Stomach (tissue), 9 donors: ENCODE data around the gene ASB16. TPM values are rescaled to one million over a fixed set of nuclear protein-coding genes. Genes with fewer than 3 reads are reported as not detected.

Experiments used
- DNase-seq, 2 donors: peaks; one replicate each; pipeline versions ENCODE4 v3.0.0 to v3.0.0-alpha.2; 2013 to 2019
- H3K27ac ChIP-seq, 5 donors: fragments of 200-600 bp in 4 of 5; sonication (generic) in 4 of 5; one replicate each; pipeline ENCODE4 v1.5.1; 2013 to 2019; ENCODE audit warnings: mild to moderate bottlenecking in 1 of 5, moderate library complexity in 1 of 5
- H3K27me3 ChIP-seq, 3 donors: fragments of 200-600 bp; sonication (generic); one replicate each; pipeline ENCODE4 v1.5.1; 2017 to 2019; ENCODE audit warnings: mixed run types in 1 of 3
- H3K36me3 ChIP-seq, 4 donors: fragments of 200-600 bp; sonication (generic); 1 replicate in 3 of 4; 2 replicates in 1 of 4; pipeline ENCODE4 v1.5.1; 2016 to 2019
- H3K4me1 ChIP-seq, 4 donors: fragments of 200-600 bp; sonication (generic); one replicate each; pipeline ENCODE4 v1.5.1; 2016 to 2019
- H3K4me3 ChIP-seq, 4 donors: fragments of 200-600 bp; sonication (generic) in 3 of 4; one replicate each; pipeline ENCODE4 v1.5.1; 2016 to 2019; ENCODE audit warnings: mild to moderate bottlenecking in 1 of 4
- H3K9me3 ChIP-seq, 4 donors: fragments of 200-600 bp; sonication (generic); one replicate each; pipeline ENCODE4 v1.5.1; 2016 to 2019
- CTCF ChIP-seq, 7 experiments: fragments of 450-650 bp in 4 of 7; fragments of 200-600 bp in 3 of 7; sonication (generic) in 3 of 7; IDR thresholded peaks; one replicate each; pipeline ENCODE4 v1.5.1; 2016 to 2019; ENCODE audit warnings: antibody characterized with exemption in 7 of 7, control low read depth in 2 of 7, mild to moderate bottlenecking in 1 of 7
- EP300 ChIP-seq: sonication (generic); formaldehyde crosslinking; IDR thresholded peaks from one replicate; pipeline ENCODE4 v1.6.1; 2017; ENCODE audit warnings: antibody characterized with exemption
- POLR2A ChIP-seq, 4 donors: fragments of 450-650 bp; IDR thresholded peaks; one replicate each; pipeline ENCODE4 v1.6.1; 2016; ENCODE audit warnings: antibody characterized with exemption in 4 of 4, control low read depth in 2 of 4, mild to moderate bottlenecking in 1 of 4, moderate library complexity in 1 of 4
- POLR2AphosphoS5 ChIP-seq, 3 donors: sonication (generic); formaldehyde crosslinking; IDR thresholded peaks; one replicate each; pipeline ENCODE4 v1.6.1; 2016; ENCODE audit warnings: antibody characterized with exemption in 3 of 3
- WGBS, 5 donors: extraction: QIAGEN DNeasy Blood & Tissue Kit in 3 of 5; methylation state at CpG; one replicate each; pipeline versions ENCODE4 v1.1.5 to v1.1.7; 2013 to 2018; 5-methylcytosine and 5-hydroxymethylcytosine counted together
- intact Hi-C: fragments of 100-400 bp; cut with DNase I; formaldehyde crosslinking; loops from one replicate; pipeline ENCODE4 v1.15.1; 2023; ENCODE audit warnings: low total_unique reads
- polyA plus RNA-seq, 3 donors: library from polyadenylated mRNA; stranded (reverse); fragments of 200-250 nt; gene quantifications; one replicate each; pipeline ENCODE4 v1.2.3, GENCODE V29; 2013
- total RNA-seq, 5 donors: library from RNA; depleted of rRNA; stranded (reverse); fragments of >200 nt; gene quantifications; one replicate each; pipeline versions ENCODE4 v1.1.0 to v1.2.3, GENCODE V29; 2014 to 2016
- donor health status: healthy with polysubstance abuse.
- donor health status: Bipolar disorder and iron deficiency.
- donor health status: healthy.

ASB16 gene
- total and polyA plus RNA-seq, 8 donors, result 0.30 to 0.73 (median 0.31) TPM; not detected in 5

GRCh38 chr17:44167181-44167861, 3.2 kb upstream of the ASB16 start:
- Histone ChIP-seq H3K4me1 (peaks cover 0 to 36% (median 26%) of the 10 kb centered on the region in 4 donors), H3K9me3 (no peaks in the 10 kb centered on the region), H3K27ac (no peak overlapping the region), H3K4me3 (no peak overlapping the region), H3K36me3 (no peaks in the 10 kb centered on the region), H3K27me3 (no peaks in the 10 kb centered on the region)
- WGBS, 5 donors, result 34 to 87% (median 73%) methylated on average over 7 of the region's 7 CpGs
- intact Hi-C loops, result no loop called here
- no peak for DNase-seq
- TF ChIP-seq CTCF (IDR thresholded peaks at IDR 0.05) (no peak), POLR2A (IDR thresholded peaks at IDR 0.05) (no peak), EP300 (no peak), POLR2AphosphoS5 (IDR thresholded peaks at IDR 0.05) (no peak)

- peaks cover 0 to 38% (median 26%) of the 10 kb centered on the region in 4 donors for H3K4me1 ChIP-seq
- no peaks in the 10 kb centered on the region for H3K9me3 ChIP-seq
- peak overlapping the region; percentile 39 to 76 (median 76) for H3K27ac ChIP-seq
- intact Hi-C loops, result no loop called here
- H3K4me3 ChIP-seq, result peak overlapping the region in 2 of 4 donors; percentile 17 to 42
- no peaks in the 10 kb centered on the region for H3K27me3 ChIP-seq
- TF ChIP-seq POLR2A (IDR thresholded peaks at IDR 0.05), result no peak
- TF ChIP-seq EP300, result no peak
- TF ChIP-seq CTCF (IDR thresholded peaks at IDR 0.05), result no peak
- TF ChIP-seq POLR2AphosphoS5 (IDR thresholded peaks at IDR 0.05), result no peak
- no peak for DNase-seq
- 42 to 51% (median 49%) methylated on average over 5 of the region's 5 CpGs for WGBS, 5 donors
- H3K36me3 ChIP-seq, result peaks cover 0 to 8% (median 8%) of the 10 kb centered on the region in 4 donors
Observed at GRCh38 chr17:44170135-44170498, 387 bp upstream of the ASB16 start.

- Histone ChIP-seq H3K9me3 (no peaks in the 10 kb centered on the region), H3K36me3 (peaks cover 9 to 25% (median 22%) of the 10 kb centered on the region in 4 donors), H3K27ac (no peak overlapping the region), H3K4me3 (no peak overlapping the region), H3K27me3 (no peaks in the 10 kb centered on the region), H3K4me1 (peaks cover 0 to 38% (median 26%) of the 10 kb centered on the region in 4 donors)
- WGBS, 5 donors, result 83 to 92% (median 87%) methylated on average over 9 to 17 of the region's 17 CpGs
- intact Hi-C loops, result no loop called here
- DNase-seq, result no peak
- TF ChIP-seq EP300, result no peak
- TF ChIP-seq POLR2A (IDR thresholded peaks at IDR 0.05), result no peak
- TF ChIP-seq POLR2AphosphoS5 (IDR thresholded peaks at IDR 0.05), result no peak
- TF ChIP-seq CTCF (IDR thresholded peaks at IDR 0.05), result no peak
Observed at GRCh38 chr17:44171931-44172455, 1.5 kb downstream of the ASB16 start.

- TF ChIP-seq CTCF (IDR thresholded peaks at IDR 0.05) (no peak), EP300 (no peak), POLR2AphosphoS5 (IDR thresholded peaks at IDR 0.05) (no peak), POLR2A (IDR thresholded peaks at IDR 0.05) (no peak)
- 97 to 100% (median 99%) methylated on average over 2 of the region's 2 CpGs for WGBS, 5 donors
- no peak overlapping the region for H3K27ac ChIP-seq
- intact Hi-C loops, result no loop called here
- H3K9me3 ChIP-seq, result no peaks in the 10 kb centered on the region
- DNase-seq, result no peak
- H3K27me3 ChIP-seq, result no peaks in the 10 kb centered on the region
- no peak overlapping the region for H3K4me3 ChIP-seq
- H3K36me3 ChIP-seq, result peaks cover 12 to 50% (median 46%) of the 10 kb centered on the region in 4 donors
- H3K4me1 ChIP-seq, result peaks cover 0 to 29% (median 19%) of the 10 kb centered on the region in 4 donors
Observed at GRCh38 chr17:44174427-44174826, 3.9 kb downstream of the ASB16 start.
